SK-N-SH (cell line): ENCODE results near the gene STAG3.
"Not testable (repeated sequence)": the region's sequence is repeated elsewhere in the genome, so short reads cannot be mapped to it uniquely, and the experiment has no call there.

ENCODE experiments used
- EZH2phosphoT487 ChIP-seq: fragments of 200-600 bp; sonication (generic); IDR thresholded peaks from 2 replicates; pipeline ENCODE4 v1.6.1; 2017; ENCODE audit warnings: low read depth, mixed run types, mild to moderate bottlenecking, antibody characterized with exemption, moderate library complexity, borderline replicate concordance
- FOXM1 ChIP-seq: IDR thresholded peaks from 2 replicates; pipeline ENCODE4 v1.4.0; 2012; ENCODE audit warnings: low read depth, mild to moderate bottlenecking
- JUND ChIP-seq: IDR thresholded peaks from 2 replicates; pipeline ENCODE4 v1.4.0; 2012
- POLR2AphosphoS5 ChIP-seq: IDR thresholded peaks from 2 replicates; pipeline ENCODE4 v1.6.1; 2012; ENCODE audit warnings: low read depth, low read length
- RFX5 ChIP-seq: IDR thresholded peaks from 2 replicates; pipeline ENCODE4 v1.6.1; 2012; ENCODE audit warnings: mild to moderate bottlenecking, improper control_type of control experiment, low read length
- TAF1 ChIP-seq: IDR thresholded peaks from 2 replicates; pipeline ENCODE4 v1.6.1; 2012; ENCODE audit warnings: low read depth, mild to moderate bottlenecking, low read length, moderate library complexity, borderline replicate concordance
- YY1 ChIP-seq: IDR thresholded peaks from 2 replicates; pipeline ENCODE4 v1.4.0; 2012; ENCODE audit warnings: low read depth, mild to moderate bottlenecking
- TF ChIP-seq, protein P1 (sequence below): IDR thresholded peaks from 2 replicates; pipeline ENCODE4 v1.4.0; 2012; ENCODE audit warnings: low read depth, borderline replicate concordance
- TF ChIP-seq, protein P2 (sequence below): fragments of 200-600 bp; sonication (generic); IDR thresholded peaks from 2 replicates; pipeline ENCODE4 v1.6.1; 2017; ENCODE audit warnings: antibody characterized with exemption, mild to moderate bottlenecking, moderate library complexity
- TF ChIP-seq, protein P3 (sequence below): fragments of 150-350 bp; IDR thresholded peaks from 2 replicates; pipeline ENCODE4 v1.6.1; 2017; ENCODE audit warnings: antibody characterized with exemption, low read length, low read depth, borderline replicate concordance

DNA sequence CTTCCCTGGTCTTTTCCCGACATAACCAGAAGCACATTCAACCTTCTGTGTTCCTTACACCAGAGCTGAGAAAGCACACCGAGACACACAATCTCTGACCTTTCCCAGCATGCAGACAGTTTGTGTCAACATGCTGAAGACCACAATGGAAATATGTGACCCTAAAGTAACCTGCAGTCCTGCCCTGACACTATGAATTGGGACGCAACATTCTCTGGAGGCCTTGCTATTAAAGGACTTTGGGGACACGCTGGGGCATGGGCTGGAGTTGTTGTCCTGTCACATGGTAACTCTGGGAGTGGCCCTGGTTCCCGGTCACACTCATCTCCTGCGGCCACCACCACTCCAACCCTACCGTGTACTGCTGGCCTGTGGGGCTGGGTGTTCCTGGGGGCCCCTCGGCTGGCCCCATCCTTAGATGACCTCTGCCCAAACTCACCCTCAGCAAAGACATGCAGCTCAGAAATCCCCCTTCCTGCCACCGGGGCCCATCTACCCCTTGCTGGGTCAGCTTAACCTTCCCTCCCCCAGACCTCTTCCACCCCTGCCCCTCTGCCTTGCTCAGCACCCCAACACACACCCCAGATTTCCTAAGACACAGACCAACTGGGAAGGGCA lies 67.4 kb downstream of the STAG3 start:
- TF ChIP-seq, protein P1, sequence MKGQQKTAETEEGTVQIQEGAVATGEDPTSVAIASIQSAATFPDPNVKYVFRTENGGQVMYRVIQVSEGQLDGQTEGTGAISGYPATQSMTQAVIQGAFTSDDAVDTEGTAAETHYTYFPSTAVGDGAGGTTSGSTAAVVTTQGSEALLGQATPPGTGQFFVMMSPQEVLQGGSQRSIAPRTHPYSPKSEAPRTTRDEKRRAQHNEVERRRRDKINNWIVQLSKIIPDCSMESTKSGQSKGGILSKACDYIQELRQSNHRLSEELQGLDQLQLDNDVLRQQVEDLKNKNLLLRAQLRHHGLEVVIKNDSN: not testable (repeated sequence)
- not testable (repeated sequence) for TF ChIP-seq POLR2AphosphoS5, EZH2phosphoT487, YY1, TAF1, FOXM1, RFX5, JUND
- TF ChIP-seq, protein P2, sequence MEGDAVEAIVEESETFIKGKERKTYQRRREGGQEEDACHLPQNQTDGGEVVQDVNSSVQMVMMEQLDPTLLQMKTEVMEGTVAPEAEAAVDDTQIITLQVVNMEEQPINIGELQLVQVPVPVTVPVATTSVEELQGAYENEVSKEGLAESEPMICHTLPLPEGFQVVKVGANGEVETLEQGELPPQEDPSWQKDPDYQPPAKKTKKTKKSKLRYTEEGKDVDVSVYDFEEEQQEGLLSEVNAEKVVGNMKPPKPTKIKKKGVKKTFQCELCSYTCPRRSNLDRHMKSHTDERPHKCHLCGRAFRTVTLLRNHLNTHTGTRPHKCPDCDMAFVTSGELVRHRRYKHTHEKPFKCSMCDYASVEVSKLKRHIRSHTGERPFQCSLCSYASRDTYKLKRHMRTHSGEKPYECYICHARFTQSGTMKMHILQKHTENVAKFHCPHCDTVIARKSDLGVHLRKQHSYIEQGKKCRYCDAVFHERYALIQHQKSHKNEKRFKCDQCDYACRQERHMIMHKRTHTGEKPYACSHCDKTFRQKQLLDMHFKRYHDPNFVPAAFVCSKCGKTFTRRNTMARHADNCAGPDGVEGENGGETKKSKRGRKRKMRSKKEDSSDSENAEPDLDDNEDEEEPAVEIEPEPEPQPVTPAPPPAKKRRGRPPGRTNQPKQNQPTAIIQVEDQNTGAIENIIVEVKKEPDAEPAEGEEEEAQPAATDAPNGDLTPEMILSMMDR: not testable (repeated sequence)
- TF ChIP-seq, protein P3, sequence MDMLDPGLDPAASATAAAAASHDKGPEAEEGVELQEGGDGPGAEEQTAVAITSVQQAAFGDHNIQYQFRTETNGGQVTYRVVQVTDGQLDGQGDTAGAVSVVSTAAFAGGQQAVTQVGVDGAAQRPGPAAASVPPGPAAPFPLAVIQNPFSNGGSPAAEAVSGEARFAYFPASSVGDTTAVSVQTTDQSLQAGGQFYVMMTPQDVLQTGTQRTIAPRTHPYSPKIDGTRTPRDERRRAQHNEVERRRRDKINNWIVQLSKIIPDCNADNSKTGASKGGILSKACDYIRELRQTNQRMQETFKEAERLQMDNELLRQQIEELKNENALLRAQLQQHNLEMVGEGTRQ: not testable (repeated sequence)
